BLaER1 treated with 17β-estradiol and CSF1 and Interleukin-3, amounts not matched to agents 10 nM and 100 nM (cell line): ENCODE measurements around the gene ZNF18.
"Not testable (repeated sequence)": the region's sequence is repeated elsewhere in the genome, so short reads cannot be mapped to it uniquely, and the experiment has no call there.

Experiments used
- H3K27ac ChIP-seq, 11 experiments: shearing (Covaris generic); formaldehyde crosslinking; 2 replicates each; pipeline ENCODE4 v1.8.1; 2022
- H3K27me3 ChIP-seq, 11 experiments: shearing (Covaris generic); formaldehyde crosslinking; 2 replicates each; pipeline ENCODE4 v1.8.1; 2022
- H3K36me3 ChIP-seq, 11 experiments: shearing (Covaris generic); formaldehyde crosslinking; 2 replicates each; pipeline ENCODE4 v1.8.1; 2022
- H3K4me1 ChIP-seq, 10 experiments: shearing (Covaris generic); formaldehyde crosslinking; 2 replicates each; pipeline ENCODE4 v1.8.1; 2022
- H3K4me2 ChIP-seq, 11 experiments: shearing (Covaris generic); formaldehyde crosslinking; 2 replicates each; pipeline ENCODE4 v1.8.1; 2022
- H3K4me3 ChIP-seq, 10 experiments: shearing (Covaris generic); formaldehyde crosslinking; 2 replicates each; pipeline ENCODE4 v1.8.1; 2022
- H3K9ac ChIP-seq, 11 experiments: shearing (Covaris generic); formaldehyde crosslinking; 2 replicates each; pipeline ENCODE4 v1.8.1; 2022
- H3K9me3 ChIP-seq, 11 experiments: shearing (Covaris generic); formaldehyde crosslinking; replicated peaks in 1 of 11; 2 replicates each; pipeline ENCODE4 v1.8.1; 2022
- H4K20me1 ChIP-seq, 11 experiments: shearing (Covaris generic); formaldehyde crosslinking; 2 replicates each; pipeline ENCODE4 v1.8.1; 2022
- Cebpa-rat ChIP-seq, 11 experiments: shearing (Covaris generic); IDR thresholded peaks; 2 replicates each; pipeline ENCODE4 v1.8.1; 2022

Gene ZNF18

DNA sequence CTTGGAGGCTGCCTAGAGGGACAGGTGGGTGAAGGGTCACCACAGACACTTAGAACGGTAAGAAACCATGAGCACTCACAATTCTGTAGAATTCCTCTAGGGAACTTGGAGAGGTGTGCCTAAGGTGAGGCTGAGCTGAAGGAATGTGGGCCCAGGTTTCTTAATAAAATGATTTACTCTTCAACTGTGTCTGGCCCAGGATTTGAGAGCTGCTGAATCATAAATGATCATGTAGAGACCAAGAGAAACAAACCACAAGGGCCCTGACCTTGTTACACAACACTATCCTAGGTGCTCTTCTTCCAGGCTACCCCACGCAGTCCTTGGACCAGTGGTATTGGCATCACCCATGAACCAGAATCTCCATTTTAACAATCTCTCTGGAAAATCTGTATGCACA lies 27.7 kb downstream of the ZNF18 start:
- Histone ChIP-seq H3K36me3 (peaks cover 0 to 21% (median 6%) of the 10 kb centered on the region in 11 experiments; a peak in 10 of 22 replicates), H3K4me3 (no peak overlapping the region), H3K9ac (no peak overlapping the region), H3K9me3 (peaks cover 36 to 49% (median 46%) of the 10 kb centered on the region in 11 experiments), H3K4me2 (no peak overlapping the region), H3K27ac (no peak overlapping the region), H3K4me1 (no peaks in the 10 kb centered on the region), H3K27me3 (no peaks in the 10 kb centered on the region), H4K20me1 (no peaks in the 10 kb centered on the region)
- TF ChIP-seq Cebpa-rat (IDR thresholded peaks at IDR 0.05) = no peak

DNA sequence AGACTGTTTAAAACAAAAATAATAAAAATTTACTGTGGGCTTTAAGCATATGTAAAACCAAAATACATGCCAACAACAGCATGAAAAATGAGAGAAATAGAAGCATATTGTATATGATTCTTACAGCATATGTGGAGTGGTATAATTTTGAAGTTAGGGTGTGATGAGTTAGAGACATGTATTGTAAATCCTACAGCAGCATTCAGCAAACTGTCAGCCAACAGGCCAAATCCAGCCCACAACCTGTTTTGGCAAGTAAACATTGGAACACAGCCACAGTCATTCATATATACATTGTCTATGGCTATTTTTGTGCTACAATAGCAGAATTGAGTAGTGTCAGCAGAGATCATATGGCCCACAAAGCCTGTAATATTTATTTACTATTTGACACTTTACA lies 42.3 kb downstream of the ZNF18 start:
- no peak overlapping the region for H3K4me3 ChIP-seq
- no peak overlapping the region for H3K9ac ChIP-seq
- H3K27me3 ChIP-seq = no peaks in the 10 kb centered on the region
- H3K4me2 ChIP-seq = no peak overlapping the region
- H3K27ac ChIP-seq = no peak overlapping the region
- peaks cover 0 to 12% (median 0%) of the 10 kb centered on the region in 11 experiments; a peak in 7 of 22 replicates for H3K36me3 ChIP-seq
- H4K20me1 ChIP-seq = no peaks in the 10 kb centered on the region
- peaks cover 22 to 39% (median 26%) of the 10 kb centered on the region in 11 experiments for H3K9me3 ChIP-seq
- no peaks in the 10 kb centered on the region for H3K4me1 ChIP-seq
- TF ChIP-seq Cebpa-rat (IDR thresholded peaks at IDR 0.05) = no peak

DNA sequence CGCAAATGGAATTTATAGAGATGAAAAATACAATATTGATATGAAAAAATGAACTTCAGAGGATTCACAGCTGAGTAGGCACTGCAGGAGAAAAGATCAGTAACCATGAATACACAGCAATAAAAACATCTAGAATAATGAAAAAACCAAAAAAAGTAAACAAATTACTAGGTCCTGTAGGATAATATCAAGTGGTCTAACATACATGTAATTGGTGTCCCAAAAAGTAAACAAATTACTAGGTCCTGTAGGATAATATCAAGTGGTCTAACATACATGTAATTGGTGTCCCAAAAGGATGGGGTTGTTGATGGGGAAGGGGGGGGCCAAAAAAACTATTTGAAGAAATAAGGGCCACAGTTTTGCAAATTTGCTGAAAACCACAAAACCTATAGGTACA lies 43.4 kb downstream of the ZNF18 start:
- H3K27ac ChIP-seq = no peak overlapping the region

DNA sequence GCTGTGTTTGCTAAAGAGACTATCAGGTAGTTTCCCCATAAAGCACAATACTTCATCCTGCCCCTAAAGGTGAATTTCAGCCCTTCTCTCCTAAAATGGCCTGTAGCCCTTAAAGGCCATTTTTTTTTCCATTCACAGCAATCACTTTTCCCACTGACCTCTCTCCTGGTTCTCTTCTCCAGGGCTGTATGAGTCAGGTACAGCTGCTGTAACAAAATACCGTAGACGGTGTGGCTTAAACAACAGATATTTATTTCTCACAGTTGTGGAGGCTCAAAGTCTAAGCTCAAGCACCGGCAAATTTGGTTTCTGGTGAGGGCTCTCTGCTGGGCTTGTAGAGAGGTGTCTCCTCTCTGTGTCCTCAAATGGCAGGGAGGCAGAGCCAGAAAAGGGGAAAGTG lies 44.7 kb downstream of the ZNF18 start:
- Histone ChIP-seq H4K20me1 (no peaks in the 10 kb centered on the region), H3K27me3 (no peaks in the 10 kb centered on the region), H3K36me3 (peaks cover 0 to 8% (median 0%) of the 10 kb centered on the region in 11 experiments; a peak in 6 of 22 replicates), H3K4me3 (no peak overlapping the region), H3K4me1 (no peaks in the 10 kb centered on the region), H3K9ac (no peak overlapping the region), H3K9me3 (peaks cover 22 to 39% (median 26%) of the 10 kb centered on the region in 11 experiments), H3K27ac (no peak overlapping the region), H3K4me2 (no peak overlapping the region)
- TF ChIP-seq Cebpa-rat (IDR thresholded peaks at IDR 0.05) = no peak

More for the DNA sequence above, 43.4 kb downstream of the ZNF18 start:
- H3K4me2 ChIP-seq = no peak overlapping the region
- peaks cover 22 to 39% (median 26%) of the 10 kb centered on the region in 11 experiments for H3K9me3 ChIP-seq
- peaks cover 0 to 12% (median 0%) of the 10 kb centered on the region in 11 experiments; a peak in 7 of 22 replicates for H3K36me3 ChIP-seq
- no peak overlapping the region for H3K9ac ChIP-seq
- no peaks in the 10 kb centered on the region for H4K20me1 ChIP-seq
- no peaks in the 10 kb centered on the region for H3K4me1 ChIP-seq
- TF ChIP-seq Cebpa-rat (IDR thresholded peaks at IDR 0.05) = no peak
- H3K27me3 ChIP-seq = no peaks in the 10 kb centered on the region
- no peak overlapping the region for H3K4me3 ChIP-seq

DNA sequence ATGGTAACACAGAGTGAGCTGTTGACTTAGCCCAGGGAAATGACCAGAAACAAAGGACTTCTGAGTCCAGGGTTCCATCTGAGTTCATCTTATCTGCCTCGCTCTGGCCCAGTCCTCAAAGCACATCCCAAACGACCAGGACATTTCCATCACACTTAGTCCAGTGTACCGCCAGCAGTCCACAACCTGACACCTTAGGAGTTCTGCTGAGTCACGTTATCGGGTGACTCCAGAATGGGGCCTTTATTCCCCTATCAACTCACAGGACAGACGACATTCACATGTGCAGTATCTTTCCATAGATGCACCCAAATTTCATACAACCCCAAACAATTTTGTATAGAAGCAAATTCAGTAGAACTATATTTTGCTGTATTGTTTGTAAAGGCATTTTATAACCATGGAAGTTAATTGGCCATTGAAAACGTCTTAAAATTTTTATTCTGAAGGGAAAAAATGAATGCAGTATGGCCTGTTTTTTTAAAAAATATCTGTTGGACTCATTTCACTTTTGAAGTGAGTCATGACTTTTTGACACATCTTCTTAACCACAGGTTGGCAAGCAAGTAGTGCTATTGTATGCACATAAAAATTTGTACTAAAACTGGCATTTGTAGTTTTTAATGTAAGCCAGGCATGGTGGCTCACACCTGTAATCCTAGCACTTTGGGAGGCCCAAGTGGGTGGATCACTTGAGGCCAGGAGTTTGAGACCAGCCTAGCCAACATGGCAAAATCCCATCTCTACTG lies 46.3 kb downstream of the ZNF18 start:
- Histone ChIP-seq H3K4me3 (no peak overlapping the region), H3K27me3 (no peaks in the 10 kb centered on the region), H3K9me3 (peaks cover 22 to 39% (median 26%) of the 10 kb centered on the region in 11 experiments), H3K27ac (no peak overlapping the region), H3K9ac (no peak overlapping the region), H4K20me1 (no peaks in the 10 kb centered on the region), H3K4me1 (no peaks in the 10 kb centered on the region), H3K4me2 (no peak overlapping the region), H3K36me3 (peaks cover 0 to 8% (median 0%) of the 10 kb centered on the region in 11 experiments; a peak in 6 of 22 replicates)
- no peak for TF ChIP-seq Cebpa-rat (IDR thresholded peaks at IDR 0.05)

DNA sequence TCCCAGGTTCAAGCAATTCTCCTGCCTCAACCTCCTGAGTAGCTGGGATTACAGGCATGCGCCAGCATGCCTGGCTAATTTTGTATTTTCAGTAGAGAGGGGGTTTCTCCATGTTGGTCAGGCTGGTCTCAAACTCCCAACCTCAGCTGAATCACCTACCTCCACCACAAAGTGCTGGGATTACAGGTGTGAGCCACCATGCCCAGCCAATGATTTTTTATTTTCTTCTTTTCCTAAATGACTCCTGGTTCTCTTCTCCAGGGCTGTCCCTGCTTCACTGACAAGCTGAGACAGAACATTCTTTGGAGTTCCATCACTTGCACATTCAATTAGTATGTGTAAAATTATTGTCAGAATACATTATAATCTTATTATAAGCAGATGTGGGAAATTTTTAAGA lies 47.7 kb downstream of the ZNF18 start:
- H3K9me3 ChIP-seq = peaks cover 21 to 25% (median 23%) of the 10 kb centered on the region in 11 experiments
- not testable (repeated sequence) for H3K4me2 ChIP-seq, H3K4me1 ChIP-seq, H3K36me3 ChIP-seq, H3K27me3 ChIP-seq, H3K9ac ChIP-seq, H4K20me1 ChIP-seq, H3K27ac ChIP-seq, H3K4me3 ChIP-seq

DNA sequence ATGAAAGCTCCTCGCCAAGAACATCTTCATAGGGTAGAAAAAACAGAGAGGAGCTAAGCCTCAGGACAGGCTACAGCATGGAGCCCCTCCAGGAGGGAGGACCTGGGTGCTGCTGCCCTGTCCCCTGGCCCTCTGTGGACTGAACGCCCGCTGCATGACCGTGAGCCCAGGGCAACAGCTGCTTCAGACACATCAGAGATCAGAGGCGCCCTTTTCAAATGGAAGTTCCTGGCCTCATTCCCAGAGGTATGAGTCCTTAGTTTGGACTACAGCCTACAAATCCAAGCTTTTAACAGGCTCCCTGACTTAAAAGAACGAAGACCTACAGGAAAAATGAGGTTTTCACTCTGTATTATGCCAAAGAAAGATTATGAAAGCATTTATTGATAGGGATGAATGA lies 48.5 kb downstream of the ZNF18 start:
- H3K27me3 ChIP-seq = no peaks in the 10 kb centered on the region
- peaks cover 14 to 18% (median 15%) of the 10 kb centered on the region in 11 experiments for H3K9me3 ChIP-seq
- no peak overlapping the region for H3K9ac ChIP-seq
- no peak overlapping the region for H3K4me3 ChIP-seq
- peaks cover 0 to 8% (median 0%) of the 10 kb centered on the region in 11 experiments; a peak in 6 of 22 replicates for H3K36me3 ChIP-seq
- no peaks in the 10 kb centered on the region for H4K20me1 ChIP-seq
- H3K27ac ChIP-seq = no peak overlapping the region
- no peaks in the 10 kb centered on the region for H3K4me1 ChIP-seq
- no peak for TF ChIP-seq Cebpa-rat (IDR thresholded peaks at IDR 0.05)
- no peak overlapping the region for H3K4me2 ChIP-seq

DNA sequence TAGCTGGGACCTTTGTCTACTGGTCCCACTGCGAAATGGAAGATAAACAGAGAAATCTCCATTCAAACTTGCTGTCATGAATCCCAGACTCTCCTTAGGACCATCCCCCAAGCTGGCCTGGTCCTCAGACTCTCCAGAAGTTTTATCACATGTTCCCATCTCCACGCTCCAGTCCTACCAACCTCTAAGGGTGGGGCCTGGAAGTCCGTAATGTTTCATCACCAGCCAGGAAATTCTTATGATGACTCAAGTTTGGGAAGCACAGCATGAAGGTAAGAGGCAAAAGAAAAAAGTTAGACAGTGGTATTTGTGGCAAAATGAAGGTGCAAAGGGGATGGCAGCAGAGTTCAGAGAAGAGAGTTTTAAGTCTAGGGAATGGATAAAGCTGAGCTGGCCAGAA lies 52.7 kb downstream of the ZNF18 start:
- no peak overlapping the region for H3K27ac ChIP-seq

DNA sequence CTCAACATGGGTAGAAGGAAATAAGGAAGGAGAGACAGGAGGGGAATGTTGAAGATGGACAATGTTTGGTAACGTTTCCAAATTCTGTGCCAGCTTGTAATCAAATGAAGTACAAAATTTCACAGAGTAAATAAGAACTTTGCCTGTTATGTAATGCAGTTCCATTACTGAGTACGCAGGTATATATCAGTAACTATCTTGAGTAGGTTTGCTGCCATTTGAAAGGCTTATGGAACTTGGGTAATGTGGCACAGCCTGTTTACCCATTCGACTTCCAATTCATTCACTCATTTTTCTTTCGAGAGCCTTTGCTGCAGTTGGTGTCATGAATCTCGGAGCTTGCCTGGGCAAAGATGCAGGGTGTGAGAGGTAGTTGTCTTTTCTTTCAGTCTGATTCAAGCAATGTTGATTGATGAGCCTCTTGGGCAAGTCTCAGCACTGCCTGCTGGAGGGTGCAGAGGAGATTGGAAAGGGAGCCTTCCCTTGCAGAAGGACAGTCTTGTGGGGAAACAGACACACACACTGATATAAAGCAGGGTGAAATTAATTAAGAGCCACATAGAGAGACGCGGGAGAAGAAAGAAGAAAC lies 53.4 kb downstream of the ZNF18 start:
- Histone ChIP-seq H3K36me3 (no peaks in the 10 kb centered on the region), H3K4me1 (no peaks in the 10 kb centered on the region), H3K9me3 (no peaks in the 10 kb centered on the region), H3K4me3 (no peak overlapping the region), H3K27me3 (no peaks in the 10 kb centered on the region), H3K4me2 (no peak overlapping the region), H3K9ac (no peak overlapping the region), H4K20me1 (no peaks in the 10 kb centered on the region), H3K27ac (no peak overlapping the region)
- no peak for TF ChIP-seq Cebpa-rat (IDR thresholded peaks at IDR 0.05)

More for the DNA sequence above, 52.7 kb downstream of the ZNF18 start:
- Histone ChIP-seq H3K4me1 (no peaks in the 10 kb centered on the region), H4K20me1 (no peaks in the 10 kb centered on the region), H3K4me3 (no peak overlapping the region), H3K9ac (no peak overlapping the region), H3K9me3 (no peaks in the 10 kb centered on the region), H3K4me2 (no peak overlapping the region), H3K27me3 (no peaks in the 10 kb centered on the region), H3K36me3 (no peaks in the 10 kb centered on the region)
- TF ChIP-seq Cebpa-rat (IDR thresholded peaks at IDR 0.05) = no peak; a peak in 1 of 22 replicates

DNA sequence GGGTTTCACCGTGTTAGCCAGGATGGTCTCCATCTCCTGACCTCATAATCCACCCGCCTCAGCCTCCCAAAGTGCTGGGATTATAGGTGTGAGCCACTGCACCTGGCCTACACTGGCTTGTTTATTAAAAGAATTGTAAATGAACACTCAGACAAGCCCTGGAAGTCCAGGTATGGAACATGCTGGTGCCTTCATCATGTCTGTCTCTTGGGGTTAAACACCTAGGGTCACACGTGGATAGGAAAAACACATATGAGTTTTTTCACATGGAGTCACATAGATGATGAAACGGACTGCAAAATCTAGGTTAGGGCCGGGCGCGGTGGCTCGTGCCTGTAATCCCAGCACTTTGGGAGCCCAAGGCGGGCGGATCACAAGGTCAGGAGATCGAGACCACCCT lies 54.2 kb downstream of the ZNF18 start:
- H3K36me3 ChIP-seq, H3K4me2 ChIP-seq, H3K9ac ChIP-seq, H3K4me1 ChIP-seq, H3K27me3 ChIP-seq, H3K27ac ChIP-seq, H4K20me1 ChIP-seq, H3K4me3 ChIP-seq, H3K9me3 ChIP-seq: not testable (repeated sequence)
